ENCODE results near the gene LILRA2. TPM values are rescaled to one million over a fixed set of nuclear protein-coding genes. Genes with fewer than 3 reads are reported as not detected.
"Not testable (repeated sequence)": the region's sequence is repeated elsewhere in the genome, so short reads cannot be mapped to it uniquely, and the experiment has no call there.

The LILRA2 gene
- polyA plus RNA-seq, 1 donor from 2014 or later, result not detected

DNA sequence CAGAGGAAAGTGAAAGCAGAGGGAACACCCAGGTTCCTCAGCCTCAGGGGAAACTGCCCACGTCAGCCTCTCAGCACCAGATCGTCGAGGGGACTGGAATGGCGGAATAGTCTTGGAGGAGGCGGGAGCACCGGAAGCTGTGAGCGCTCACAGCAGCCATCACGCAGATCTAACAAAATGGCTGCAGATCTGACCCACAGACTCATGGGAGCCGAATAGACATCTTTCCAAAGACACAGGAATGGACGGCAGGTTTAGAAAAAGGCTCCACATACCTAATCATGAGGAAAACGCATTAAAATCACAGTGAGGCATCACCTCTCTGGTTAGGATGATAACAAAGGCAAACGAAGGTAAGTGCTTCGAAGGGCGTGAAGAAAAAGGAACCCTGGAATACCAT lies 11.8 kb upstream of the LILRA2 start:
- TF ChIP-seq SMC3 (conservative IDR thresholded peaks at IDR 0.05; ENCODE audit: poor library complexity), result no peak
- TF ChIP-seq TAF1 (IDR thresholded peaks at IDR 0.05; ENCODE audit: low read depth), result no peak
- TF ChIP-seq POLR2AphosphoS5 (IDR thresholded peaks at IDR 0.05), result no peak
- Histone ChIP-seq H4K20me1 (ENCODE audit: insufficient read depth) (no peaks in the 10 kb centered on the region), H3K4me2 (ENCODE audit: low read length) (no peak overlapping the region), H3K36me3 (ENCODE audit: insufficient read depth, low read length) (no peaks in the 10 kb centered on the region), H3F3A (ENCODE audit: insufficient read depth, low read length, poor library complexity, severe bottlenecking) (no peaks in the 10 kb centered on the region), H3K9me2 (ENCODE audit: insufficient read depth, low read length) (no peaks in the 10 kb centered on the region), H3K9me3 (ENCODE audit: low read length) (no peaks in the 10 kb centered on the region), H3K9ac (ENCODE audit: low read length) (no peak overlapping the region), H2AFZ (ENCODE audit: low read depth, low read length) (no peak overlapping the region), H3K4me3 (ENCODE audit: low read length) (no peak overlapping the region), H3K79me2 (replicated peaks; ENCODE audit: insufficient read depth, low read length) (no peaks in the 10 kb centered on the region), H3K27me3 (ENCODE audit: insufficient read depth, low read depth, low read length) (no peaks in the 10 kb centered on the region), H3K27ac (ENCODE audit: low read length) (no peak overlapping the region)

DNA sequence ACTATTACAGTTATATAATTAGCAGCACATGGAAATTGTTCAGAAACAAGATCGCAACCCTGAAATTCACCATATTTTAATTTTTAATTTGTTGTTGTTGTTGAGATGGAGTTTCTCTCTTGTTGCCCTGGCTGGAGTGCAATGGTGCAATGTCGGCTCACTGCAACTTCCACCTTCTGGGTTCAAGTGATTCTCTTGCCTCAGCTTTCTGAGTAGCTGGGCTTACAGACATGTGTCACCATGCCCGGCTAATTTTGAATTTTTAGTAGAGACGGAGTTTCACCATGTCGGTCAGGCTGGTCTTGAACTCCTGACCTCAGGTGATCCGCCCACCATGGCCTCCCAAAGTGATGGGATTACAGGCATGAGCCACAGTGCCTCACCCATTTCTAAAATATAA lies 10.4 kb upstream of the LILRA2 start:
- not testable (repeated sequence) for H3K9ac ChIP-seq (ENCODE audit: low read length); H3K9me3 ChIP-seq (ENCODE audit: low read length); H4K20me1 ChIP-seq (ENCODE audit: insufficient read depth); H3K27ac ChIP-seq (ENCODE audit: low read length); H3K4me3 ChIP-seq (ENCODE audit: low read length); H3F3A ChIP-seq (ENCODE audit: insufficient read depth, low read length, poor library complexity, severe bottlenecking); H3K27me3 ChIP-seq (ENCODE audit: insufficient read depth, low read depth, low read length); H3K4me2 ChIP-seq (ENCODE audit: low read length); H3K36me3 ChIP-seq (ENCODE audit: insufficient read depth, low read length); H3K9me2 ChIP-seq (ENCODE audit: insufficient read depth, low read length); H3K79me2 ChIP-seq (replicated peaks; ENCODE audit: insufficient read depth, low read length); H2AFZ ChIP-seq (ENCODE audit: low read depth, low read length)

DNA sequence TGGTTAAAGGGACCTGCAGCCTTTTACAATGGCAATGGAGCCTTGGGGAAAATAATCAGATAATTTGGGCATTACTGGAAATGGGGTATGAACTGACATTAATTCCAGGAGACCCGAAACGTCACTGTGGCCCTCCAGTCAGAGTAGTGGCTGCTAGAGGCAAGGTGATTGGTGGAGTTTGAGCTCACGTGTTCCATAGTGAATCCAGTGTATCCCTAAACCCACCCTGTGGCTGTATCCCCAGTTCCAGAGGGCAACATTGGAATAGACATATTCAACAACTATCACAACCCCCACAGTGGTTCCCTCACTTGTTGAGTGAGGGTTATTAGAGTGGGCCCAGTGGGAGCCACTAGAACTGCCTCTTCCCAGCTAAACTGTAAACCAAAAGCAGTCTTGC lies 3.3 kb upstream of the LILRA2 start:
- Histone ChIP-seq H3F3A (ENCODE audit: insufficient read depth, low read length, poor library complexity, severe bottlenecking) (no peaks in the 10 kb centered on the region), H3K36me3 (ENCODE audit: insufficient read depth, low read length) (no peaks in the 10 kb centered on the region), H3K9ac (ENCODE audit: low read length) (no peak overlapping the region), H3K4me2 (ENCODE audit: low read length) (no peak overlapping the region), H3K27ac (ENCODE audit: low read length) (no peak overlapping the region), H4K20me1 (ENCODE audit: insufficient read depth) (no peaks in the 10 kb centered on the region), H3K79me2 (replicated peaks; ENCODE audit: insufficient read depth, low read length) (no peaks in the 10 kb centered on the region), H3K4me3 (ENCODE audit: low read length) (no peak overlapping the region), H3K9me3 (ENCODE audit: low read length) (no peaks in the 10 kb centered on the region), H3K27me3 (ENCODE audit: insufficient read depth, low read depth, low read length) (no peaks in the 10 kb centered on the region), H2AFZ (ENCODE audit: low read depth, low read length) (no peak overlapping the region), H3K9me2 (ENCODE audit: insufficient read depth, low read length) (no peaks in the 10 kb centered on the region)
- no peak for TF ChIP-seq RAD21 (conservative IDR thresholded peaks at IDR 0.05)
- TF ChIP-seq POLR2AphosphoS5 (IDR thresholded peaks at IDR 0.05), result no peak
- TF ChIP-seq, protein P1, sequence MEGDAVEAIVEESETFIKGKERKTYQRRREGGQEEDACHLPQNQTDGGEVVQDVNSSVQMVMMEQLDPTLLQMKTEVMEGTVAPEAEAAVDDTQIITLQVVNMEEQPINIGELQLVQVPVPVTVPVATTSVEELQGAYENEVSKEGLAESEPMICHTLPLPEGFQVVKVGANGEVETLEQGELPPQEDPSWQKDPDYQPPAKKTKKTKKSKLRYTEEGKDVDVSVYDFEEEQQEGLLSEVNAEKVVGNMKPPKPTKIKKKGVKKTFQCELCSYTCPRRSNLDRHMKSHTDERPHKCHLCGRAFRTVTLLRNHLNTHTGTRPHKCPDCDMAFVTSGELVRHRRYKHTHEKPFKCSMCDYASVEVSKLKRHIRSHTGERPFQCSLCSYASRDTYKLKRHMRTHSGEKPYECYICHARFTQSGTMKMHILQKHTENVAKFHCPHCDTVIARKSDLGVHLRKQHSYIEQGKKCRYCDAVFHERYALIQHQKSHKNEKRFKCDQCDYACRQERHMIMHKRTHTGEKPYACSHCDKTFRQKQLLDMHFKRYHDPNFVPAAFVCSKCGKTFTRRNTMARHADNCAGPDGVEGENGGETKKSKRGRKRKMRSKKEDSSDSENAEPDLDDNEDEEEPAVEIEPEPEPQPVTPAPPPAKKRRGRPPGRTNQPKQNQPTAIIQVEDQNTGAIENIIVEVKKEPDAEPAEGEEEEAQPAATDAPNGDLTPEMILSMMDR (IDR thresholded peaks at IDR 0.05; ENCODE audit: poor library complexity, severe bottlenecking), result no peak
- no peak for TF ChIP-seq MXI1 (conservative IDR thresholded peaks at IDR 0.05; ENCODE audit: poor library complexity, severe bottlenecking)
- TF ChIP-seq EP300 (conservative IDR thresholded peaks at IDR 0.05; ENCODE audit: poor library complexity, severe bottlenecking), result no peak
- no peak for TF ChIP-seq SMC3 (conservative IDR thresholded peaks at IDR 0.05; ENCODE audit: poor library complexity)
- no peak for TF ChIP-seq EZH2 (IDR thresholded peaks at IDR 0.05; ENCODE audit: borderline replicate concordance, insufficient read depth, low read length, poor library complexity, severe bottlenecking)
- TF ChIP-seq, protein P2, sequence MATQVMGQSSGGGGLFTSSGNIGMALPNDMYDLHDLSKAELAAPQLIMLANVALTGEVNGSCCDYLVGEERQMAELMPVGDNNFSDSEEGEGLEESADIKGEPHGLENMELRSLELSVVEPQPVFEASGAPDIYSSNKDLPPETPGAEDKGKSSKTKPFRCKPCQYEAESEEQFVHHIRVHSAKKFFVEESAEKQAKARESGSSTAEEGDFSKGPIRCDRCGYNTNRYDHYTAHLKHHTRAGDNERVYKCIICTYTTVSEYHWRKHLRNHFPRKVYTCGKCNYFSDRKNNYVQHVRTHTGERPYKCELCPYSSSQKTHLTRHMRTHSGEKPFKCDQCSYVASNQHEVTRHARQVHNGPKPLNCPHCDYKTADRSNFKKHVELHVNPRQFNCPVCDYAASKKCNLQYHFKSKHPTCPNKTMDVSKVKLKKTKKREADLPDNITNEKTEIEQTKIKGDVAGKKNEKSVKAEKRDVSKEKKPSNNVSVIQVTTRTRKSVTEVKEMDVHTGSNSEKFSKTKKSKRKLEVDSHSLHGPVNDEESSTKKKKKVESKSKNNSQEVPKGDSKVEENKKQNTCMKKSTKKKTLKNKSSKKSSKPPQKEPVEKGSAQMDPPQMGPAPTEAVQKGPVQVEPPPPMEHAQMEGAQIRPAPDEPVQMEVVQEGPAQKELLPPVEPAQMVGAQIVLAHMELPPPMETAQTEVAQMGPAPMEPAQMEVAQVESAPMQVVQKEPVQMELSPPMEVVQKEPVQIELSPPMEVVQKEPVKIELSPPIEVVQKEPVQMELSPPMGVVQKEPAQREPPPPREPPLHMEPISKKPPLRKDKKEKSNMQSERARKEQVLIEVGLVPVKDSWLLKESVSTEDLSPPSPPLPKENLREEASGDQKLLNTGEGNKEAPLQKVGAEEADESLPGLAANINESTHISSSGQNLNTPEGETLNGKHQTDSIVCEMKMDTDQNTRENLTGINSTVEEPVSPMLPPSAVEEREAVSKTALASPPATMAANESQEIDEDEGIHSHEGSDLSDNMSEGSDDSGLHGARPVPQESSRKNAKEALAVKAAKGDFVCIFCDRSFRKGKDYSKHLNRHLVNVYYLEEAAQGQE (IDR thresholded peaks at IDR 0.05; ENCODE audit: borderline replicate concordance), result no peak
- TF ChIP-seq TAF1 (IDR thresholded peaks at IDR 0.05; ENCODE audit: low read depth), result no peak

DNA sequence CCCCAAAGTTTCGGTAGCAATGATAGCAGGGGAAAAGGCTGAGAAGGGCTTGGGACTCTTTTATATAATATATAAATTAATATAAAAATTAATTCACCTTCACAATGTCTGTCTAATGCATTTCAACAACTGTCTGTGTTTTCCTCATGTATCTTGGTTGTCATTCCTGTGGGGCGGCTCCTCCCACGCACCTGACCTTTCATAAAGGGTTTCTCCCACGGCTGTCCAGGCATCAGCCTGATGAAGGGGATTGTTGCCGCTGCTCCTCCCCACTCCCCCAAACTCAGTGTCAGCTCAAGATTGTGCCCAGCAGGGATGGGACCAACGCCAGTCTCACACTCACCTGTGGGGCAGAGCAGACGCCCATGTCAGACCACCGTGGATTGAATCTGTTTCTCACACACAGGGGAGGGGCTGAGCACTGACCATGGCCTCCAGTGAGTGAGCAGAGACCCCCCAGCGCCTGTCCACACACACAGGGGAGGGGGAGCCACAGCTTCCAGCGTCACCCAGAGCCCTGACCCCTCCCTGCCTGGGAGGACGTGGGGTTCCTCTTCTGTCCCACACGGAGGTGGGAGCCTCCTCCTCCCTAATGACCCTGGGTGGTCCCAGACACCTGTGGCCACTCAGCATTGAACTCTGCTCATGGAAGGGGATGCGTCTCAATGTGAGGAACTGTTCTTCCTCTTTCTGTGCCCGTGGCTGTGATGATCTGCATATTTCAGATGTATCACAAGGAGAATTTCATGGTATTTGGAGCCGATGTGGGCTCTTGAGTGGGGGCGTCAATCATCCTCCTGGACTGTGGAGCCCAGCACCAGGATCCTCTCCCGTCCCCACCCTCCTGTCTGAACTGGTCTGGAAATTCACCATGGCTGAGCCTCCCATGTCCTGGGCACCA lies 1.6 kb upstream of the LILRA2 start:
- H3K27me3 ChIP-seq (ENCODE audit: insufficient read depth, low read depth, low read length); H3K27ac ChIP-seq (ENCODE audit: low read length); H3K9ac ChIP-seq (ENCODE audit: low read length); H3K79me2 ChIP-seq (replicated peaks; ENCODE audit: insufficient read depth, low read length); H3F3A ChIP-seq (ENCODE audit: insufficient read depth, low read length, poor library complexity, severe bottlenecking); H3K9me3 ChIP-seq (ENCODE audit: low read length); H2AFZ ChIP-seq (ENCODE audit: low read depth, low read length); H3K4me3 ChIP-seq (ENCODE audit: low read length); H3K4me2 ChIP-seq (ENCODE audit: low read length); H4K20me1 ChIP-seq (ENCODE audit: insufficient read depth); H3K36me3 ChIP-seq (ENCODE audit: insufficient read depth, low read length); H3K9me2 ChIP-seq (ENCODE audit: insufficient read depth, low read length): not testable (repeated sequence)
